Endothelial cell of umbilical vein (primary cell): ENCODE measurements around the gene KAZN. TPM values are rescaled to one million over a fixed set of nuclear protein-coding genes. Genes with fewer than 3 reads are reported as not detected.

Experiments
- BruUV-seq: library from RNA; stranded (reverse); fragments of 400-500 nt; replicated peaks from 2 replicates; lab custom pipeline; 2021; lab: Mats Ljungman, UMichigan
- CTCF ChIA-PET: fragments of 300-600, 350-600 bp; sonication (Branson Sonifier 250); formaldehyde crosslinking; loops from one replicate; lab custom pipeline; 2021; ENCODE audit warnings: antibody characterized with exemption, inconsistent platforms; lab: Charles Lee
- POLR2A ChIA-PET: fragments of 300-600, 350-600 bp; sonication (Branson Sonifier 250); formaldehyde crosslinking; loops from one replicate; lab custom pipeline; 2021; ENCODE audit warnings: antibody characterized with exemption, inconsistent platforms; lab: Charles Lee
- DNase-seq: peaks from one replicate; pipeline ENCODE4 v3.0.0-alpha.2; 2011; ENCODE audit warnings: low read depth, low spot score
- FAIRE-seq: peaks from 2 replicates; lab custom pipeline; 2011; peaks lifted over from hg19 to GRCh38; lab: Jason Lieb, UNC
- H2AFZ ChIP-seq: 2 replicates; pipeline ENCODE4 v1.6.0; 2012; ENCODE audit warnings: low read depth, low read length, control low read depth, inconsistent platforms
- H3K27ac ChIP-seq: 2 replicates; pipeline ENCODE4 v1.5.1; 2011; ENCODE audit warnings: low read depth, mild to moderate bottlenecking, control low read depth, low read length, moderate library complexity; ENCODE audit not compliant: insufficient read depth
- H3K27me3 ChIP-seq, 2 experiments: 2 replicates each; pipeline versions ENCODE4 v1.6.0 to v1.6.1; 2011; ENCODE audit warnings: low read length in 2 of 2, mixed read lengths in 1 of 2; ENCODE audit not compliant: control insufficient read depth in 2 of 2, insufficient read depth in 2 of 2
- H3K36me3 ChIP-seq, 2 experiments: 2 replicates in 1 of 2; 3 replicates in 1 of 2; pipeline ENCODE4 v1.5.1; 2011; ENCODE audit warnings: low read length in 2 of 2, mild to moderate bottlenecking in 1 of 2, moderate library complexity in 1 of 2; ENCODE audit not compliant: control insufficient read depth in 2 of 2, insufficient read depth in 2 of 2; ENCODE audit errors: extremely low read depth in 1 of 2
- H3K4me1 ChIP-seq: 3 replicates; pipeline ENCODE4 v1.5.1; 2011; ENCODE audit warnings: mild to moderate bottlenecking, low read length; ENCODE audit not compliant: control insufficient read depth, insufficient read depth; ENCODE audit errors: extremely low read depth
- H3K4me2 ChIP-seq: 2 replicates; pipeline ENCODE4 v1.6.1; 2011; ENCODE audit warnings: low read length, control low read depth, mixed read lengths; ENCODE audit not compliant: insufficient read depth
- H3K4me3 ChIP-seq, 3 experiments: fragments of 200-600 bp in 1 of 3; sonication (generic), shearing (Covaris generic) in 1 of 3; replicated peaks in 1 of 3; 2 replicates each; pipeline ENCODE4 v1.5.1; 2011 to 2016; ENCODE audit warnings: control low read depth in 3 of 3, low read length in 3 of 3, mild to moderate bottlenecking in 2 of 3, inconsistent platforms in 1 of 3, low read depth in 1 of 3, moderate library complexity in 1 of 3; ENCODE audit not compliant: insufficient read depth in 1 of 3
- H3K79me2 ChIP-seq: 2 replicates; pipeline ENCODE4 v1.6.0; 2012; ENCODE audit warnings: low read length, inconsistent platforms; ENCODE audit not compliant: control insufficient read depth, insufficient read depth
- H3K9ac ChIP-seq: replicated peaks from 2 replicates; pipeline ENCODE3; 2011; ENCODE audit warnings: low read length, control low read depth; ENCODE audit not compliant: insufficient read depth; ENCODE audit errors: extremely low read depth
- H3K9me1 ChIP-seq: replicated peaks from 3 replicates; pipeline ENCODE4 v1.6.0; 2011; ENCODE audit warnings: mild to moderate bottlenecking, low read length; ENCODE audit not compliant: control insufficient read depth, insufficient read depth; ENCODE audit errors: extremely low read depth
- H3K9me3 ChIP-seq: replicated peaks from 2 replicates; pipeline ENCODE4 v1.5.1; 2012; ENCODE audit warnings: low read length, inconsistent platforms; ENCODE audit not compliant: control insufficient read depth, insufficient read depth
- H4K20me1 ChIP-seq: replicated peaks from 2 replicates; pipeline ENCODE3; 2011; ENCODE audit warnings: mild to moderate bottlenecking, low read length; ENCODE audit not compliant: control insufficient read depth, insufficient read depth; ENCODE audit errors: extremely low read depth
- EZH2 ChIP-seq: IDR thresholded peaks from 2 replicates; pipeline ENCODE4 v1.6.1; 2012; ENCODE audit warnings: borderline replicate concordance, low read depth, mild to moderate bottlenecking, moderate library complexity, low read length, inconsistent platforms; ENCODE audit not compliant: severe bottlenecking
- FOS ChIP-seq: IDR thresholded peaks from 2 replicates; pipeline ENCODE4 v1.6.1; 2011; ENCODE audit warnings: mild to moderate bottlenecking, low read length, moderate library complexity, borderline replicate concordance; ENCODE audit not compliant: insufficient read depth
- GATA2 ChIP-seq: IDR thresholded peaks from 2 replicates; pipeline ENCODE4 v1.7.0; 2011; ENCODE audit warnings: low read depth, mild to moderate bottlenecking, moderate library complexity, mixed read lengths, low read length; ENCODE audit not compliant: insufficient read length, insufficient read depth
- JUN ChIP-seq: IDR thresholded peaks from 2 replicates; pipeline ENCODE4 v1.6.1; 2011; ENCODE audit warnings: borderline replicate concordance, low read depth; ENCODE audit not compliant: insufficient read length, insufficient read depth
- MAX ChIP-seq: IDR thresholded peaks from 2 replicates; pipeline ENCODE4 v1.6.1; 2011; ENCODE audit not compliant: insufficient read depth, insufficient read length
- MYC ChIP-seq: IDR thresholded peaks from one replicate; pipeline ENCODE4 v1.6.1; 2011; ENCODE audit warnings: mild to moderate bottlenecking, low read depth, low read length
- POLR2A ChIP-seq: IDR thresholded peaks from 2 replicates; pipeline ENCODE4 v1.6.1; 2012; ENCODE audit warnings: low read depth, mild to moderate bottlenecking, control low read depth, low read length
- POLR2AphosphoS5 ChIP-seq: IDR thresholded peaks from 2 replicates; pipeline ENCODE4 v1.6.1; 2012; ENCODE audit warnings: low read depth, mild to moderate bottlenecking, control low read depth, low read length, moderate library complexity; ENCODE audit not compliant: insufficient read depth
- dilution Hi-C: fragments of 300-500 bp; cut with MboI; formaldehyde crosslinking; loops from one replicate; pipeline ENCODE4 v1.15.0; 2019; ENCODE audit warnings: low sequenced_read_pairs; ENCODE audit not compliant: extremely low pct_ligation_motif_present
- intact Hi-C: fragments of 100-400 bp; cut with micrococcal nuclease; formaldehyde crosslinking; loops from one replicate; pipeline ENCODE4 v1.10.0; 2022
- polyA plus RNA-seq, 4 experiments: library from polyadenylated mRNA; depleted of rRNA in 3 of 4; stranded (reverse) in 3 of 4; unstranded in 1 of 4; fragments of >200 nt; gene quantifications; 2 replicates each; pipeline versions ENCODE4 v1.2.1 to v1.2.3, GENCODE V29; 2011 to 2012; ENCODE audit warnings: missing spikeins in 1 of 4
- total RNA-seq: library from RNA; stranded (reverse); gene quantifications from 2 replicates; pipeline ENCODE4 v1.2.3, GENCODE V29; 2021
- TF ChIP-seq, protein P1 (sequence below), 2 donors: IDR thresholded peaks; 1 replicate in 1 of 2; 2 replicates in 1 of 2; pipeline ENCODE4 v1.5.1; 2011; ENCODE audit warnings: low read length in 2 of 2, mild to moderate bottlenecking in 2 of 2, moderate library complexity in 2 of 2, control low read depth in 1 of 2, inconsistent platforms in 1 of 2, low read depth in 1 of 2; ENCODE audit not compliant: insufficient read depth in 1 of 2; ENCODE audit errors: extremely low read depth in 1 of 2

KAZN gene
- total and polyA plus RNA-seq, 2 donors (not counting 3 experiments of a cell fraction or from before 2014, with no cell fraction given), result 1.6 to 5.8 TPM

- Histone ChIP-seq H2AFZ (no peak overlapping the region), H3K27me3 (no peaks in the 10 kb centered on the region), H4K20me1 (no peaks in the 10 kb centered on the region), H3K4me2 (no peak overlapping the region), H3K79me2 (no peaks in the 10 kb centered on the region), H3K9ac (no peak overlapping the region), H3K4me3 (no peak overlapping the region), H3K9me3 (no peaks in the 10 kb centered on the region), H3K36me3 (no peaks in the 10 kb centered on the region), H3K9me1 (no peaks in the 10 kb centered on the region), H3K4me1 (no peaks in the 10 kb centered on the region), H3K27ac (no peak overlapping the region)
- POLR2A ChIA-PET, result no interaction called here
- dilution Hi-C loops (no loop called here), intact Hi-C loops (no loop called here)
- no TSS peak for BruUV-seq
- CTCF ChIA-PET, result no interaction called here
- TF ChIP-seq JUN, result no peak
- no peak for TF ChIP-seq POLR2AphosphoS5
- no peak for TF ChIP-seq MAX
- no peak for TF ChIP-seq GATA2
- TF ChIP-seq MYC, result no peak
- TF ChIP-seq POLR2A, result no peak
- no peak for TF ChIP-seq FOS
- TF ChIP-seq, protein P1, sequence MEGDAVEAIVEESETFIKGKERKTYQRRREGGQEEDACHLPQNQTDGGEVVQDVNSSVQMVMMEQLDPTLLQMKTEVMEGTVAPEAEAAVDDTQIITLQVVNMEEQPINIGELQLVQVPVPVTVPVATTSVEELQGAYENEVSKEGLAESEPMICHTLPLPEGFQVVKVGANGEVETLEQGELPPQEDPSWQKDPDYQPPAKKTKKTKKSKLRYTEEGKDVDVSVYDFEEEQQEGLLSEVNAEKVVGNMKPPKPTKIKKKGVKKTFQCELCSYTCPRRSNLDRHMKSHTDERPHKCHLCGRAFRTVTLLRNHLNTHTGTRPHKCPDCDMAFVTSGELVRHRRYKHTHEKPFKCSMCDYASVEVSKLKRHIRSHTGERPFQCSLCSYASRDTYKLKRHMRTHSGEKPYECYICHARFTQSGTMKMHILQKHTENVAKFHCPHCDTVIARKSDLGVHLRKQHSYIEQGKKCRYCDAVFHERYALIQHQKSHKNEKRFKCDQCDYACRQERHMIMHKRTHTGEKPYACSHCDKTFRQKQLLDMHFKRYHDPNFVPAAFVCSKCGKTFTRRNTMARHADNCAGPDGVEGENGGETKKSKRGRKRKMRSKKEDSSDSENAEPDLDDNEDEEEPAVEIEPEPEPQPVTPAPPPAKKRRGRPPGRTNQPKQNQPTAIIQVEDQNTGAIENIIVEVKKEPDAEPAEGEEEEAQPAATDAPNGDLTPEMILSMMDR (IDR thresholded peaks at IDR 0.05; ENCODE audit: extremely low read depth in 1 of 2, insufficient read depth in 1 of 2, low read depth in 1 of 2, low read length in 2 of 2), result no peak
- no peak for TF ChIP-seq EZH2
- DNase-seq, result no peak
- no peak for FAIRE-seq
Observed at GRCh38 chr1:14877224-14877623, 278.7 kb downstream of the KAZN start.
